Measurements from ENCODE around the gene LRP5. TPM values are rescaled to one million over a fixed set of nuclear protein-coding genes. Genes with fewer than 3 reads are reported as not detected.

LRP5 gene
- total RNA-seq, 1 experiment from 2014 or later, result 55.2 TPM

DNA sequence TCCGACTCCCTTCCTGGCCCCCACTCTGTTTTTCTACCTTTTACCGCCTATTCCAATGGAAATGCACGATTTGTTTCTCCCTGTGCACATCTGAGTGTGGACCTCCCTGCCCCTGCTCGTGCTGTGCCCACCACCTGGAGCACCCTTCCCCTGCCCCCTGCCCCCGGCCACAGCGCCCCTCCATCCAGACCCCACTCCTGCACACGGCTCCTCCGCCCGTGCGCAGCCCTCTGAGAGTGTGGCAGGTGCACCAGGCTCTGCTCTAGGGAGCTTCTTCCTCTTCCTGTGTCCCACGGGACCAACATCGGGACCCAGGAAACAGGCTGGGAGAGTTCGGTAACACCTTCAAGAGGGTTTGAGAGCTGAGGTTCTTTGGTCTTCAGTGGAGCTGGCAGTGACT lies 62.9 kb downstream of the LRP5 start (continued):
- TF ChIP-seq POLR2AphosphoS5 (IDR thresholded peaks at IDR 0.05; ENCODE audit: low read depth, low read length), result no peak

DNA sequence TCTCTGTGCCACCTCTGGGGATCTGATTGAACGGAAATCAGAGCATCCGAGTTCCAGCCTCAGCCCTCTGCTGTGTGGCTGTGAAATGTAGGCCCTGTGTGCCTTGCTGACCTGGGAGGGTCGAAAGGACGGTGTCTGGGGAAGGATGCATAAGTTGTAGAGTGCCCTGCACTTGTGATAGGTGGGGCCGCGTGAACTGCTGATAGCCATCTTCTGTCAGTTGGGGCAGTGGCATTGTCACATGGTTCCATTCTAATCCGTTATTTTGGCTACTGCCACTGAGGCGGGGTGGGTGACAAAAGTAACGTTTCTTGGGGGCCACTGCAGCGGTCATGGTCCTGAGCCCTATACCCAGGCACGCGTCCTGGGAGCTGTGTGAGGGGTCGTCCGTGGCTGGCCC lies 63.4 kb downstream of the LRP5 start:
- H4K20me1 ChIP-seq (ENCODE audit: insufficient read depth), result no peaks in the 10 kb centered on the region
- H3K9me2 ChIP-seq (ENCODE audit: insufficient read depth), result no peaks in the 10 kb centered on the region
- intact Hi-C loops (cut with micrococcal nuclease), result no loop called here
- H3K79me2 ChIP-seq (ENCODE audit: insufficient read depth, low read length), result no peaks in the 10 kb centered on the region
- H3K9ac ChIP-seq (ENCODE audit: low read length), result no peak overlapping the region
- no peaks in the 10 kb centered on the region for H3K4me1 ChIP-seq (ENCODE audit: control insufficient read depth in 1 of 2, insufficient read depth in 2 of 2, low read length in 2 of 2)
- H3K4me2 ChIP-seq (ENCODE audit: low read length), result no peak overlapping the region
- ChIA-PET POLR2A (no interaction called here), CTCF (no interaction called here), RAD21 (ENCODE audit: low non-redundant PET in 1 of 2, low total read pairs in 2 of 2, uncharacterized antibody in 2 of 2, unreplicated experiment in 2 of 2) (no interaction called here)
- no peak overlapping the region for H2AFZ ChIP-seq (ENCODE audit: low read depth, low read length, poor library complexity, severe bottlenecking)
- H3K27me3 ChIP-seq (ENCODE audit: insufficient read depth, low read length), result no peaks in the 10 kb centered on the region
- TF ChIP-seq CEBPB (IDR thresholded peaks at IDR 0.05; ENCODE audit: low read depth) (no peak), POLR2AphosphoS5 (IDR thresholded peaks at IDR 0.05; ENCODE audit: low read depth, low read length) (no peak), EZH2phosphoT487 (IDR thresholded peaks at IDR 0.05; ENCODE audit: borderline replicate concordance) (no peak), ELF1 (IDR thresholded peaks at IDR 0.05; ENCODE audit: borderline replicate concordance, low read depth) (no peak), JUND (IDR thresholded peaks at IDR 0.05) (no peak), ZNF274 (IDR thresholded peaks at IDR 0.05; ENCODE audit: low read depth, low read length) (no peak), POLR2A (IDR thresholded peaks at IDR 0.05; ENCODE audit: borderline replicate concordance, extremely low read depth, insufficient read depth, insufficient read length) (no peak), RAD21 (IDR thresholded peaks at IDR 0.05; ENCODE audit: low read depth) (no peak), ZFX (IDR thresholded peaks at IDR 0.05) (no peak), TCF7L2 (IDR thresholded peaks at IDR 0.05; ENCODE audit: borderline replicate concordance, extremely low read depth, insufficient read depth, insufficient read length) (no peak), SRF (IDR thresholded peaks at IDR 0.05; ENCODE audit: low read depth) (no peak), FOSL1 (IDR thresholded peaks at IDR 0.05; ENCODE audit: low read depth) (no peak), CBX3 (IDR thresholded peaks at IDR 0.05; ENCODE audit: low read depth) (no peak), EGR1 (IDR thresholded peaks at IDR 0.05; ENCODE audit: low read depth) (no peak), SIN3A (IDR thresholded peaks at IDR 0.05; ENCODE audit: low read depth) (no peak)
- TF ChIP-seq, protein P1, sequence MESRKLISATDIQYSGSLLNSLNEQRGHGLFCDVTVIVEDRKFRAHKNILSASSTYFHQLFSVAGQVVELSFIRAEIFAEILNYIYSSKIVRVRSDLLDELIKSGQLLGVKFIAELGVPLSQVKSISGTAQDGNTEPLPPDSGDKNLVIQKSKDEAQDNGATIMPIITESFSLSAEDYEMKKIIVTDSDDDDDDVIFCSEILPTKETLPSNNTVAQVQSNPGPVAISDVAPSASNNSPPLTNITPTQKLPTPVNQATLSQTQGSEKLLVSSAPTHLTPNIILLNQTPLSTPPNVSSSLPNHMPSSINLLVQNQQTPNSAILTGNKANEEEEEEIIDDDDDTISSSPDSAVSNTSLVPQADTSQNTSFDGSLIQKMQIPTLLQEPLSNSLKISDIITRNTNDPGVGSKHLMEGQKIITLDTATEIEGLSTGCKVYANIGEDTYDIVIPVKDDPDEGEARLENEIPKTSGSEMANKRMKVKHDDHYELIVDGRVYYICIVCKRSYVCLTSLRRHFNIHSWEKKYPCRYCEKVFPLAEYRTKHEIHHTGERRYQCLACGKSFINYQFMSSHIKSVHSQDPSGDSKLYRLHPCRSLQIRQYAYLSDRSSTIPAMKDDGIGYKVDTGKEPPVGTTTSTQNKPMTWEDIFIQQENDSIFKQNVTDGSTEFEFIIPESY (IDR thresholded peaks at IDR 0.05; ENCODE audit: extremely low read depth, insufficient replicate concordance, low read length), result no peak
- ATAC-seq (no peak), DNase-seq (ENCODE audit: low read depth, low spot score) (no peak)
- H3K27ac ChIP-seq (ENCODE audit: low read depth, low read length), result no peak overlapping the region
- H3K9me3 ChIP-seq (ENCODE audit: control insufficient read depth in 1 of 2, insufficient read depth in 1 of 2, low read depth in 1 of 2, low read length in 2 of 2), result no peaks in the 10 kb centered on the region
- BruUV-seq (replicated peaks), result no TSS peak
- no peaks in the 10 kb centered on the region; a peak in 1 of 4 replicates for H3K36me3 ChIP-seq (ENCODE audit: control insufficient read depth in 1 of 2, insufficient read depth in 2 of 2, low read length in 2 of 2)
- no peak overlapping the region for H3K4me3 ChIP-seq (replicated peaks in 1 of 2; ENCODE audit: low read depth in 1 of 2, low read length in 2 of 2)

All from HCT116 (cell line).